IMR-90 (cell line): ENCODE data around the gene NEURL1B. TPM values are rescaled to one million over a fixed set of nuclear protein-coding genes. Genes with fewer than 3 reads are reported as not detected.
A peak's percentile ranks its signal among the peaks of the same experiment; 100 is the strongest.

ENCODE experiments used
- ATAC-seq: fragments of 200-7000 bp; cut with Tn5 transposase; 2 replicates; pipeline ENCODE4 v1.9.1; 2020; ENCODE audit warnings: low read depth, mild to moderate bottlenecking, moderate library complexity
- BruUV-seq: library from RNA; stranded (reverse); fragments of 400-500 nt; replicated peaks from 2 replicates; lab custom pipeline; 2021; lab: Mats Ljungman, UMichigan
- CTCF ChIA-PET: fragments of 300-600 bp; formaldehyde crosslinking; extraction: SDS; loops from one replicate; lab custom pipeline; 2021; ENCODE audit warnings: antibody characterized with exemption; lab: Yijun Ruan, JAX
- POLR2A ChIA-PET: fragments of 300-600 bp; sonication (Branson Sonifier 250); formaldehyde crosslinking; loops from one replicate; lab custom pipeline; 2022; ENCODE audit warnings: antibody characterized with exemption; ENCODE audit not compliant: unreplicated experiment; lab: Charles Lee
- DNase-seq: peaks from one replicate; pipeline ENCODE4 v3.0.0; 2013
- H2AFZ ChIP-seq: replicated peaks from 2 replicates; pipeline ENCODE3; 2013; ENCODE audit warnings: low read length, mild to moderate bottlenecking; ENCODE audit not compliant: poor library complexity
- H2AK5ac ChIP-seq: 2 replicates; pipeline ENCODE4 v1.6.1; 2013; ENCODE audit warnings: low read depth, low read length, inconsistent platforms
- H2AK9ac ChIP-seq: replicated peaks from 2 replicates; pipeline ENCODE3; 2013; ENCODE audit warnings: mild to moderate bottlenecking, low read depth, low read length, moderate library complexity; ENCODE audit not compliant: poor library complexity
- H2BK120ac ChIP-seq: 2 replicates; pipeline ENCODE4 v1.6.1; 2013; ENCODE audit warnings: low read depth, low read length, inconsistent platforms
- H2BK15ac ChIP-seq: 3 replicates; pipeline ENCODE4 v1.6.1; 2013; ENCODE audit warnings: low read depth, low read length, inconsistent platforms
- H2BK20ac ChIP-seq: 2 replicates; pipeline ENCODE4 v1.6.1; 2013; ENCODE audit warnings: low read depth, mild to moderate bottlenecking, inconsistent platforms, low read length, moderate library complexity
- H2BK5ac ChIP-seq: 2 replicates; pipeline ENCODE4 v1.6.1; 2013; ENCODE audit warnings: mild to moderate bottlenecking, low read depth, low read length, inconsistent platforms; ENCODE audit not compliant: poor library complexity, severe bottlenecking
- H3K14ac ChIP-seq: replicated peaks from 2 replicates; pipeline ENCODE4 v1.6.1; 2013; ENCODE audit warnings: low read depth, low read length, inconsistent platforms
- H3K18ac ChIP-seq: 2 replicates; pipeline ENCODE4 v1.6.1; 2013; ENCODE audit warnings: low read depth, low read length, control low read depth
- H3K23ac ChIP-seq: 2 replicates; pipeline ENCODE4 v1.6.1; 2013; ENCODE audit warnings: low read depth, low read length, inconsistent platforms
- H3K27ac ChIP-seq: 2 replicates; pipeline ENCODE4 v1.5.1; 2013; ENCODE audit warnings: mild to moderate bottlenecking, control low read depth, low read length; ENCODE audit not compliant: insufficient read depth
- H3K27me3 ChIP-seq: 2 replicates; pipeline ENCODE4 v1.6.1; 2013; ENCODE audit warnings: low read length; ENCODE audit not compliant: control insufficient read depth, insufficient read depth
- H3K36me3 ChIP-seq: 2 replicates; pipeline ENCODE4 v1.6.1; 2013; ENCODE audit warnings: low read length, mixed read lengths; ENCODE audit not compliant: control insufficient read depth, insufficient read depth
- H3K4ac ChIP-seq: 2 replicates; pipeline ENCODE4 v1.6.1; 2013; ENCODE audit warnings: low read depth, low read length, inconsistent platforms
- H3K4me1 ChIP-seq: 2 replicates; pipeline ENCODE4 v1.6.1; 2013; ENCODE audit warnings: low read length, mixed read lengths; ENCODE audit not compliant: control insufficient read depth, insufficient read depth
- H3K4me2 ChIP-seq: 2 replicates; pipeline ENCODE4 v1.6.1; 2013; ENCODE audit warnings: low read depth, mild to moderate bottlenecking, control low read depth, low read length, moderate library complexity
- H3K4me3 ChIP-seq: 2 replicates; pipeline ENCODE4 v1.5.1; 2013; ENCODE audit warnings: low read depth, mild to moderate bottlenecking, control low read depth, low read length, moderate library complexity; ENCODE audit not compliant: insufficient read depth
- H3K56ac ChIP-seq: 2 replicates; pipeline ENCODE4 v1.6.1; 2013; ENCODE audit warnings: low read length, inconsistent platforms; ENCODE audit not compliant: insufficient read depth; ENCODE audit errors: extremely low read depth
- H3K79me1 ChIP-seq, 2 experiments: 2 replicates each; pipeline ENCODE4 v1.6.1; 2013; ENCODE audit warnings: low read length in 2 of 2, inconsistent platforms in 1 of 2, low read depth in 1 of 2
- H3K9ac ChIP-seq: 2 replicates; pipeline ENCODE4 v1.6.1; 2013; ENCODE audit warnings: low read depth, low read length, control low read depth
- H3K9me1 ChIP-seq: 2 replicates; pipeline ENCODE4 v1.6.1; 2013; ENCODE audit warnings: low read length, inconsistent platforms; ENCODE audit not compliant: insufficient read depth
- H3K9me3 ChIP-seq: 2 replicates; pipeline ENCODE4 v1.6.1; 2013; ENCODE audit warnings: low read length; ENCODE audit not compliant: control insufficient read depth, insufficient read depth
- H4K20me1 ChIP-seq: 2 replicates; pipeline ENCODE4 v1.6.1; 2013; ENCODE audit warnings: low read length, inconsistent platforms; ENCODE audit not compliant: insufficient read depth
- H4K5ac ChIP-seq: 2 replicates; pipeline ENCODE4 v1.6.1; 2013; ENCODE audit warnings: mild to moderate bottlenecking, low read depth, low read length, control low read depth
- H4K8ac ChIP-seq, 2 experiments: 2 replicates each; pipeline ENCODE4 v1.6.1; 2013; ENCODE audit warnings: low read depth in 2 of 2, low read length in 2 of 2, control low read depth in 1 of 2, inconsistent platforms in 1 of 2
- H4K91ac ChIP-seq: 2 replicates; pipeline ENCODE4 v1.6.1; 2013; ENCODE audit warnings: low read depth, low read length, inconsistent platforms; ENCODE audit not compliant: insufficient read depth
- BHLHE40 ChIP-seq: fragments of 150-350 bp; IDR thresholded peaks from 2 replicates; pipeline ENCODE4 v1.6.1; 2016; ENCODE audit warnings: mild to moderate bottlenecking, low read depth, low read length
- CEBPB ChIP-seq: IDR thresholded peaks from 2 replicates; pipeline ENCODE4 v1.6.1; 2012; ENCODE audit warnings: low read depth, low read length, improper control_type of control experiment
- CHD1 ChIP-seq: IDR thresholded peaks from 2 replicates; pipeline ENCODE4 v1.6.1; 2012; ENCODE audit warnings: low read depth, low read length, improper control_type of control experiment
- FOS ChIP-seq: fragments of 150-350 bp; IDR thresholded peaks from 2 replicates; pipeline ENCODE4 v1.6.1; 2016; ENCODE audit warnings: low read depth, low read length
- MAFK ChIP-seq: IDR thresholded peaks from 2 replicates; pipeline ENCODE4 v1.6.1; 2012; ENCODE audit warnings: low read depth, low read length, improper control_type of control experiment
- MAZ ChIP-seq: IDR thresholded peaks from 2 replicates; pipeline ENCODE4 v1.6.1; 2012; ENCODE audit warnings: low read depth, mild to moderate bottlenecking, low read length, improper control_type of control experiment, moderate library complexity, borderline replicate concordance
- MXI1 ChIP-seq: IDR thresholded peaks from 2 replicates; pipeline ENCODE4 v1.6.1; 2012; ENCODE audit warnings: low read depth, mild to moderate bottlenecking, low read length, moderate library complexity, borderline replicate concordance
- NFE2L2 ChIP-seq: fragments of 150-350 bp; IDR thresholded peaks from 2 replicates; pipeline ENCODE4 v1.6.1; 2016; ENCODE audit warnings: low read depth, mild to moderate bottlenecking, low read length
- POLR2A ChIP-seq: IDR thresholded peaks from 2 replicates; pipeline ENCODE4 v1.6.1; 2012; ENCODE audit warnings: mild to moderate bottlenecking, low read depth, low read length
- RAD21 ChIP-seq: IDR thresholded peaks from 2 replicates; pipeline ENCODE4 v1.6.1; 2012; ENCODE audit warnings: low read length, improper control_type of control experiment
- RCOR1 ChIP-seq: IDR thresholded peaks from 2 replicates; pipeline ENCODE4 v1.6.1; 2012; ENCODE audit warnings: mild to moderate bottlenecking, low read length, improper control_type of control experiment; ENCODE audit not compliant: insufficient replicate concordance
- RFX5 ChIP-seq: IDR thresholded peaks from 2 replicates; pipeline ENCODE4 v1.8.0; 2012; ENCODE audit warnings: low read depth, mild to moderate bottlenecking, low read length, moderate library complexity
- SMC3 ChIP-seq: fragments of 150-350 bp; IDR thresholded peaks from 2 replicates; pipeline ENCODE4 v1.6.1; 2016; ENCODE audit warnings: low read depth, mild to moderate bottlenecking, antibody characterized with exemption, low read length, moderate library complexity
- WGBS, 2 experiments: methylation state at CpG; one replicate each; pipeline versions ENCODE4 v1.1.5 to v1.1.7; 2013; ENCODE audit warnings: missing lambda C conversion rate in 2 of 2; ENCODE audit not compliant: insufficient read length in 1 of 2; ENCODE audit errors: extremely low coverage in 2 of 2; 5-methylcytosine and 5-hydroxymethylcytosine counted together
- dilution Hi-C: fragments of 300-500 bp; cut with HindIII; formaldehyde crosslinking; loops from one replicate; pipeline ENCODE4 v1.14.3; 2018; ENCODE audit warnings: low sequenced_read_pairs; ENCODE audit not compliant: unreplicated experiment
- in situ Hi-C: fragments of 300-500 bp; cut with MboI; formaldehyde crosslinking; loops from 3 replicates; pipeline ENCODE4 v1.14.3; 2019; ENCODE audit warnings: low sequenced_read_pairs, inconsistent platforms, mixed read lengths
- intact Hi-C: fragments of 100-400 bp; cut with micrococcal nuclease; formaldehyde crosslinking; loops from 2 replicates; pipeline ENCODE4 v1.10.0; 2022
- polyA plus RNA-seq, 3 experiments: library from polyadenylated mRNA; depleted of rRNA; stranded (reverse); fragments of >200 nt; gene quantifications; 2 replicates each; pipeline ENCODE4 v1.2.3, GENCODE V29; 2012; ENCODE audit warnings: low replicate concordance in 1 of 3
- total RNA-seq: library from RNA; depleted of rRNA; stranded (reverse); fragments of >200 nt; gene quantifications from 2 replicates; pipeline ENCODE4 v1.2.3, GENCODE V29; 2012
- TF ChIP-seq, protein P1 (sequence below): fragments of 150-350 bp; IDR thresholded peaks from 2 replicates; pipeline ENCODE4 v1.6.1; 2016; ENCODE audit warnings: low read depth, mild to moderate bottlenecking, low read length, moderate library complexity, borderline replicate concordance

NEURL1B gene
- total and polyA plus RNA-seq, 2 of the 4 experiments (the other 2 are of a cell fraction) = 1.8 to 2.8 TPM

DNA sequence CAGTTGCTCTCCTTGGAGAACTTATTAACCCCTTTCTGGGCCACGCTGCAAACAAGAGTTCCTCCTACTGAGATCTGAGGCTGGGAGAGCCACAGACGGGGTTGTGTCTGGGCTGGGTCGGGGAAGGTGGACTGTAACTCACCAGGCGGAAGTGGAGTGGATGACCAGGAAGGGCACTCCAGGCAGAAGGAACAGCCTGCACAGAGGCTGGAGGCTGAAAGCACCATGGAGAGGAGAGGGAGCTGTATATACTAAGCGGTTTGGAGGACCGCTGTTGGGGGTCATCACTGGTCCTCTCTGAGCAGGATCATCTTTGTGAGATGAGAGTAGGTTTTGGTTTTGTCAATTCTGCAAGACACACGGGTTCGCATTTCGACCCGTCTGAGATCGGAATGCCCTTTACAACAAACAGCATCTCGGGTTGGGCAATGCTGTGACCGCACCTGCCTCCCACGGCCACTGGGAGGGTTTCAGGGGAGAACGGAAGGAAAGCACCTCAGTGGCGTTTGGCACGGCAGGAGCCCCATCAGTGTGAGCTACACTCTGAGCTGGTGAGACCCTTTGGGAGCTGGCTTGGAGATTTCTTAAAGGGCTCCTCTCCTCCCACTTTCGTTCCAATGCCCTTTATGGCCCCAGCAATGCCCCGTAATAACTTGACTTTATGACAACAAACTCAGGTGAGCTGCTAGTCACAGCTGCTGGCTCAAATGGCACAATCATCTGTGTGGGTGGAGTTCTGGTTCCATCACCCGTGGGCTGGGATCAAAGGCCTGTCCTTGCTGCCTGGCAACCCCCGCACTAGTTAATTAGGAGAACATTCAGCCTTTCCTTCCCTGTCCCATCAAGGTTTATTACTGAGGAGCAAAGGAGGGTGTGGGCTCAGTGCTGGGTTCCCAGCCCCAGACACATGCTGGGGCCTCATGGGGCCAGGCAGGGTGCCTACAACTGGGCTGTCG is 18.7 kb upstream of the NEURL1B start:
- Histone ChIP-seq H2BK20ac (no peak overlapping the region), H3K4me3 (no peak overlapping the region), H3K36me3 (no peaks in the 10 kb centered on the region), H3K4me2 (no peak overlapping the region), H3K9ac (no peak overlapping the region), H3K18ac (no peak overlapping the region), H4K20me1 (no peaks in the 10 kb centered on the region), H3K27ac (no peak overlapping the region), H3K79me1 (no peaks in the 10 kb centered on the region), H4K5ac (no peak overlapping the region), H3K9me1 (no peaks in the 10 kb centered on the region), H4K8ac (no peak overlapping the region), H2BK120ac (no peak overlapping the region), H3K56ac (no peak overlapping the region), H2AK5ac (no peak overlapping the region), H3K4me1 (no peaks in the 10 kb centered on the region), H3K23ac (no peak overlapping the region), H3K14ac (no peak overlapping the region), H4K91ac (no peak overlapping the region), H3K27me3 (peaks cover 49% of the 10 kb centered on the region), H2AK9ac (no peak overlapping the region), H2AFZ (peak overlapping the region; percentile 17), H2BK5ac (no peak overlapping the region), H2BK15ac (no peak overlapping the region), H3K4ac (no peak overlapping the region), H3K9me3 (no peaks in the 10 kb centered on the region)
- ATAC-seq = no peak
- no peak for DNase-seq
- dilution Hi-C loops = no loop called here
- CTCF ChIA-PET = no interaction called here
- WGBS, 2 experiments = 67% methylated on average over 2 of the region's 22 CpGs; no CpG with 5 or more reads in 1 of the 2 experiments
- POLR2A ChIA-PET = no interaction called here
- intact Hi-C loops = no loop called here
- BruUV-seq = no TSS peak
- TF ChIP-seq CEBPB = no peak
- no peak for TF ChIP-seq RCOR1
- no peak for TF ChIP-seq SMC3
- no peak for TF ChIP-seq MAFK
- no peak for TF ChIP-seq POLR2A
- no peak for TF ChIP-seq RFX5
- TF ChIP-seq FOS = no peak
- TF ChIP-seq BHLHE40 = no peak
- TF ChIP-seq RAD21 = no peak
- TF ChIP-seq CHD1 = no peak
- TF ChIP-seq, protein P1, sequence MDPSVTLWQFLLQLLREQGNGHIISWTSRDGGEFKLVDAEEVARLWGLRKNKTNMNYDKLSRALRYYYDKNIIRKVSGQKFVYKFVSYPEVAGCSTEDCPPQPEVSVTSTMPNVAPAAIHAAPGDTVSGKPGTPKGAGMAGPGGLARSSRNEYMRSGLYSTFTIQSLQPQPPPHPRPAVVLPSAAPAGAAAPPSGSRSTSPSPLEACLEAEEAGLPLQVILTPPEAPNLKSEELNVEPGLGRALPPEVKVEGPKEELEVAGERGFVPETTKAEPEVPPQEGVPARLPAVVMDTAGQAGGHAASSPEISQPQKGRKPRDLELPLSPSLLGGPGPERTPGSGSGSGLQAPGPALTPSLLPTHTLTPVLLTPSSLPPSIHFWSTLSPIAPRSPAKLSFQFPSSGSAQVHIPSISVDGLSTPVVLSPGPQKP = no peak
- TF ChIP-seq MXI1 = no peak
- no peak for TF ChIP-seq MAZ
- TF ChIP-seq NFE2L2 = no peak
- in situ Hi-C loops = no loop called here
